DMS153 (cell line): ENCODE measurements around the gene UCP3.
A peak's percentile ranks its signal among the peaks of the same experiment; 100 is the strongest.

Experiments
- DNase-seq: peaks from one replicate; lab custom pipeline; 2025; lab: John Stamatoyannopoulos, UW

Gene UCP3

GRCh38 chr11:73951797-73952196, 57.1 kb downstream of the UCP3 start:
- peak; percentile 66 for DNase-seq

- peak; percentile 37 for DNase-seq
Measured at GRCh38 chr11:73950869-73951710, 57.8 kb downstream of the UCP3 start, which contains the start of gene DNAJB13. TSS of gene DNAJB13 (plus strand) at chr11:73951026. CDS start at chr11:73951070, 44 bp downstream.
